Measurements from ENCODE around the gene MIB2. TPM values are rescaled to one million over a fixed set of nuclear protein-coding genes. Genes with fewer than 3 reads are reported as not detected.
"Not testable (repeated sequence)": the region's sequence is repeated elsewhere in the genome, so short reads cannot be mapped to it uniquely, and the experiment has no call there.

The MIB2 gene
- total and polyA plus RNA-seq, 4 donors = 35.5 to 80.5 (median 50.8) TPM

DNA sequence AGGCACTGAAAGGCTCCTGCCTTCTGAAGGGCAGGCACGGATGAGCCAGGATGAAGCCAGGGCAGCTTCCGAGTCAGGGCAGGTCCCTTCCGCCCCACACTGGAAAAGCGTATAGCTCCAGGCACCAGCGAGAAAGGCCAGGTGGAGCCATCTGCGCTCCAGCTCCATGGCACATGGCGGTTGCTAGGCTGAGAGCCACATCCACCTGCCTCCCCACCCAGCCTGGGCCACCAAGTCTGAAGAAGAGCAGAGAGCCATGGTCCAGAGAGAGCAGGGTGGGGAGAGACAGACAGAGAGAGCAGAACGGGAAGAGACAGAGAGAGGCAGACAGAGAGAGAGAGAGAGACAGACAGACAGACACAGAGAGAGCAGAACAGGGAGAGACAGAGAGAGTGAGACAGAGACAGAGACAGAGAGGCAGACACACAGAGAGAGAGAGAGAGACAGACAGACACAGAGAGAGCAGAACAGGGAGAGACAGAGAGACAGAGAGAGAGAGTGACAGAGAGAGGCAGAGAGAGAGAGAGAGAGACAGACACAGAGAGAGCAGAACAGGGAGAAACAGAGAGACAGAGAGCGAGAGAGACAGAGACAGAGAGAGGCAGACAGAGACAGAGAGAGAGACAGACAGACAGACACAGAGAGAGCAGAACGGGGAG is 20.6 kb upstream of the MIB2 start:
- TF ChIP-seq CTCF (IDR thresholded peaks at IDR 0.05; ENCODE audit: control extremely low read depth, extremely low read depth) = no peak
- DNase-seq = no peak
- 58 to 72% methylated on average over 10 of the region's 10 CpGs for WGBS, 2 donors

DNA sequence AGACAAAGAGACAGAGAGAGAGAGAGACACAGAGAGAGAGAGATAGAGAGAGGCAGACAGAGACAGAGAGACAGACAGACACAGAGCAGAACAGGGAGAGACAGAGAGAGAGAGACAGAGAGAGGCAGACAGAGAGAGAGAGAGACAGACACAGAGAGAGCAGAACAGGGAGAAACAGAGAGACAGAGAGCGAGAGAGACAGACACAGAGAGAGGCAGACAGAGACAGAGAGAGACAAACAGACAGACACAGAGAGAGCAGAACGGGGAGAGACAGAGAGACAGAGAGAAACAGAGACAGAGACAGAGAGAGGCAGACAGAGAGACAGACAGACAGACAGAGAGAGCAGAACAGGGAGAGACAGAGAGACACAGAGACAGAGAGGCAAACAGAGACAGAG is 20.0 kb upstream of the MIB2 start:
- Histone ChIP-seq H3K4me1 (ENCODE audit: control insufficient read depth in 5 of 5, insufficient read depth in 5 of 5, low read length in 5 of 5) (peaks cover 0 to 17% (median 0%) of the 10 kb centered on the region in 5 donors), H3K27me3 (ENCODE audit: control insufficient read depth in 3 of 3, insufficient read depth in 3 of 3, low read length in 2 of 3) (peaks cover 14 to 27% (median 22%) of the 10 kb centered on the region in 3 donors)
- not testable (repeated sequence) for H3K27ac ChIP-seq (ENCODE audit: low read depth in 1 of 2, low read length in 1 of 2); DNase-seq; ATAC-seq (ENCODE audit: insufficient read depth, low FRiP score); H3K9ac ChIP-seq (ENCODE audit: insufficient read depth in 1 of 2, low read length in 2 of 2); H3K9me3 ChIP-seq (ENCODE audit: control insufficient read depth in 4 of 4, insufficient read depth in 3 of 4, low read length in 3 of 4); H3K36me3 ChIP-seq (ENCODE audit: control insufficient read depth in 4 of 4, insufficient read depth in 4 of 4, low read length in 4 of 4); H3K4me3 ChIP-seq
- 85 to 88% methylated on average over 2 of the region's 2 CpGs for WGBS, 2 donors

More for the DNA sequence above, 20.6 kb upstream of the MIB2 start:
- no peak overlapping the region for H3K27ac ChIP-seq (ENCODE audit: low read depth in 1 of 2, low read length in 1 of 2)
- H3K27me3 ChIP-seq (ENCODE audit: control insufficient read depth in 3 of 3, insufficient read depth in 3 of 3, low read length in 2 of 3) = peaks cover 14 to 25% (median 22%) of the 10 kb centered on the region in 3 donors
- peaks cover 0 to 15% (median 0%) of the 10 kb centered on the region in 5 donors for H3K4me1 ChIP-seq (ENCODE audit: control insufficient read depth in 5 of 5, insufficient read depth in 5 of 5, low read length in 5 of 5)
- no peak overlapping the region for H3K9ac ChIP-seq (ENCODE audit: insufficient read depth in 1 of 2, low read length in 2 of 2)
- no peak for ATAC-seq (ENCODE audit: insufficient read depth, low FRiP score)
- no peaks in the 10 kb centered on the region for H3K9me3 ChIP-seq (ENCODE audit: control insufficient read depth in 4 of 4, insufficient read depth in 3 of 4, low read length in 3 of 4)
- H3K36me3 ChIP-seq (ENCODE audit: control insufficient read depth in 4 of 4, insufficient read depth in 4 of 4, low read length in 4 of 4) = no peaks in the 10 kb centered on the region
- H3K4me3 ChIP-seq = no peak overlapping the region

DNA sequence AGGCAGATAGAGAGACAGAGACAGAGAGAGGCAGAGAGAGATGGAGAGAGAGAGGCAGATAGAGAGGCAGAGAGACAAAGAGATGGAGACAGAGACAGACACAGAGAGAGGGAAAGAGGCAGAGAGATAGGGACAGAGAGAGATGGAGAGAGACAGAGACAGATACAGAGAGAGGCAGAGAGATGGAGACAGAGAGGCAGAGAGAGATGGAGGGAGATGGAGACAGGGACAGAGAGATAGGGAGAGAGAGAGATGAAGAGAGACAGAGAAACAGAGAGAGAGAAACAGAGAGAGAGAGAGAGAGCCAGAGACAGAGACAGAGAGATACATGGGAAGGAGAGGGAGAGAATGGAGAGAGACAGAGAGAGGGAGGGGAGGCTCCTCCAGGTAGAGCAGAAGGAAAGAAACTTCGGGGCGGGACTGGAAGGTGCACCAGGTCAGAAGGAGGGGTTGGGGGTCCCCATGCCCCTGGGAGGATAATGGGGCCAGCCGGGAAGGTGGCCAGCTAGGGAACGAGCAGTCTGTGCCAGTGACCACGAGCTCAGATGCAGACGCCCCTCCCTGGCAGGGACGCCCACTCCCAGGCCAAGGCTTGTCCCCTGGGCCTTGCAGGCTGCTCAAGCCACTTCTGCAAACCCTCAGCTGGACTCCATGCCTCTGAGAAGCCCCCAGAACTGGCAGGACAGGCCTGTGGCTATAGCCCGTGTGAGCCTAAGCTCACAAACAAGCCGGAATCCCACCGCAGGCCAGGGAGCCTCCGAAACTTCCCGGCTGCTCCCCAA is 18.6 kb upstream of the MIB2 start:
- Histone ChIP-seq H3K27me3 (ENCODE audit: control insufficient read depth in 3 of 3, insufficient read depth in 3 of 3, low read length in 2 of 3) (peaks cover 14 to 39% (median 28%) of the 10 kb centered on the region in 3 donors), H3K9ac (ENCODE audit: insufficient read depth in 1 of 2, low read length in 2 of 2) (no peak overlapping the region), H3K4me1 (ENCODE audit: control insufficient read depth in 5 of 5, insufficient read depth in 5 of 5, low read length in 5 of 5) (peaks cover 0 to 22% (median 0%) of the 10 kb centered on the region in 5 donors), H3K4me3 (no peak overlapping the region), H3K9me3 (ENCODE audit: control insufficient read depth in 4 of 4, insufficient read depth in 3 of 4, low read length in 3 of 4) (no peaks in the 10 kb centered on the region), H3K27ac (ENCODE audit: low read depth in 1 of 2, low read length in 1 of 2) (no peak overlapping the region), H3K36me3 (ENCODE audit: control insufficient read depth in 4 of 4, insufficient read depth in 4 of 4, low read length in 4 of 4) (no peaks in the 10 kb centered on the region)
- DNase-seq (no peak), ATAC-seq (ENCODE audit: insufficient read depth, low FRiP score) (no peak)
- 41 to 51% methylated on average over 12 of the region's 12 CpGs for WGBS, 2 donors
- no peak for TF ChIP-seq CTCF (IDR thresholded peaks at IDR 0.05; ENCODE audit: control extremely low read depth, extremely low read depth)

GRCh38 chr1:1597275-1597930 is 17.9 kb upstream of the MIB2 start:
- H3K9ac ChIP-seq (ENCODE audit: insufficient read depth in 1 of 2, low read length in 2 of 2) = no peak overlapping the region
- no peaks in the 10 kb centered on the region for H3K9me3 ChIP-seq (ENCODE audit: control insufficient read depth in 4 of 4, insufficient read depth in 3 of 4, low read length in 3 of 4)
- no peaks in the 10 kb centered on the region for H3K36me3 ChIP-seq (ENCODE audit: control insufficient read depth in 4 of 4, insufficient read depth in 4 of 4, low read length in 4 of 4)
- H3K4me3 ChIP-seq = no peak overlapping the region
- peaks cover 0 to 22% (median 0%) of the 10 kb centered on the region in 5 donors for H3K4me1 ChIP-seq (ENCODE audit: control insufficient read depth in 5 of 5, insufficient read depth in 5 of 5, low read length in 5 of 5)
- no peak for TF ChIP-seq CTCF (IDR thresholded peaks at IDR 0.05; ENCODE audit: control extremely low read depth, extremely low read depth)
- peaks cover 14 to 42% (median 28%) of the 10 kb centered on the region in 3 donors for H3K27me3 ChIP-seq (ENCODE audit: control insufficient read depth in 3 of 3, insufficient read depth in 3 of 3, low read length in 2 of 3)
- ATAC-seq (ENCODE audit: insufficient read depth, low FRiP score) (no peak), DNase-seq (no peak)
- H3K27ac ChIP-seq (ENCODE audit: low read depth in 1 of 2, low read length in 1 of 2) = no peak overlapping the region
- 25 to 28% methylated on average over 13 to 14 of the region's 16 CpGs for WGBS, 2 donors
